Hematopoietic multipotent progenitor cell treated with erythropoietin and hydrocortisone succinate and interleukin-3 and kit ligand, for 8 days (in vitro differentiated cells): ENCODE results near the gene KCNMA1.
"Not testable (repeated sequence)": the region's sequence is repeated elsewhere in the genome, so short reads cannot be mapped to it uniquely, and the experiment has no call there.

Experiments used
- DNase-seq: peaks from one replicate; pipeline ENCODE4 v3.0.0-alpha.2; 2015

KCNMA1 gene

DNA sequence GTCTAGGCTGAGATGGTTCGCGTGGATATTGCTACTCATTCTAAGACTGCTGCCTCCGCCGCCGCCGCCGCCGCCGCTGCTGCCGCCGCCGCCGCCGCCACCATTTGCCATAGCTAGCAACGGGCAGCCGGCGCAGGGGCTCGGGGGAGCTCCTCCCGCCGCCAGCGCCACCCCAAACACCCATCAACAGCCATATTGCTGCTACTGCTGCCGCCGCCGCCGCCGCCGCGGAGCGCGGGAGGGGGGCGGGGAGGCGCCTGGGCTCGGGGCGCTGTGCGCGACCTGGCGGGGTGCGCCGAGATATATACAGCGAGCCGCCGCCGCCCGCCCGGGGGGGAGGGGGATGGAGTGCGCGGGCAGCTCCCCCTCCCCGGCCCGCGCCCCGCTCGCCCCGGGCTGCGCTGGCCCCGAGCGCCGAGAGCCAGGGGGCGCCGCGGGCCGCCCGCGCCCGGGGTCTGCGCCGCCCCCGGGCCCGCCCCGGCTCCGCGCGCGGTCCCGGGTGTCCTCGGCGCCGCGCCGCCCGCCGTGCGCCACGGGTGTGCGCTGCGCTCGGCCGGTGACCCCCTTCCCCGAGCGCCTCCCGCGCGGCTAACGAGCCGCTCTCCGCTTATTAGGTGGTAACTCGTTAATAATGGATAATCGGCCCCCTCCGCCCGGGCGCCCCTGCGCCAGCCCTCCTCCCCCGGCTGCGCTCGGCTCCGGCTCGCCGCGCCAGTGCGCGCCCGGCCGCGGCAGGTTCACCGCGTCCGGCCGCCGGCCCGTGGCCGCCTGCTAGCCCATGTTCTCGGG is at the start of gene KCNMA1:
Gene KCNMA1 (minus strand): TSS at position 277 of the 789 bp plus-strand sequence.
- no peak for DNase-seq

DNA sequence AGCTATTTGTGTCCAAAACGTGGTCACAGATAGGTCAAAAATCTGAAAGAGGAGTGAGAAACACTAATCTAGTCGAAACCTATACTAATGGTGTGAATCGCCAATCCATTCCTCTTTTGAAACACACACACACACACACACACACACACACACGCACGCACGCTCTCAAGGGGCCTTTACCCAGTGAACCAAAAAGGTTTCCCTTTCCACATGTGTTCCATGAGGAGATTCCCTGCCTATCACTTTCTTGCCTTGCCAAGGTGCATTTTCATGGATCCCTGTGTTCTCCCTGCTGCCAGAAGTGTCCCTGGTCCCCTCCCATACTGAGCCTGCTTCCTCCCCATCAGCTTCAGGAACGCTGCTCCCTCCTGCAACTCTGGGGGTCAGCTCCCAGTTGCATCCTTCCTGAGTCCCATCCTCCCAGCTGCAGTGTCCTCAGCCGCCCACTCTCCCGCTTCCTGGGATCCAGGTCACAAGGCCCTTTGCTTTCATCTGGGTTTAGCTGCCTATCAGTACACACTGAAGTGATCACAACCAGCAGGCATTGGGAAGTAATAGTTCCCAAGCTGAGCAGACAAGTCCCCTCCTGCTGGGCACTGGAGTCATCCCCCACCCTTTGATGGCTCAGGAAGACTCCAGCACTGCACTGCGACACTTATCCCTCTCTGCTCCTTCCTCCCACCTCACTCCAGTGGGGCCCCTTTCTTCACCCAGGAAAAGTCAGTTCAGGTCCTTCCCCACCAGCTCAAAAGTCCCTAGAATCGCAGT is 49.2 kb upstream of the KCNMA1 start:
- no peak for DNase-seq

GRCh38 chr10:77686096-77686495 is 48.5 kb upstream of the KCNMA1 start:
- DNase-seq = no peak

DNA sequence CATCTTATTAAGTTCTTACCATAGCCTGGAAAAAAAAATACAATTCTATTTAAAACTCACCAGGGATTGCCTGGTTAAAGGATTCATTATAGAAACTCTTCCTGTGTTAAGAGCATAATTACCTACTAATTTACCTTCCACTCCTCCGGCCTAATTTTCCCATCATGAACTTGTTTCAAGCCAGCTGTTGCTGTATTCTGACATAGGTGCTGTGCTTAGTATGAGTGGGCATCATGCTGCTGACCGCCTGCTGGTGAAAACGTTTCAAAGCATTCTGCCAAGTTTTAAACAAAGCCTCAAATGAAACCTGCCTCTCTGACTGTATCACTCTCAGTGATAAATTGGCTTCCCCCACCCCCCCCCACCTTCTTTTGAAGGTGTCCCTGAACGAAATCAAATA is 47.8 kb upstream of the KCNMA1 start:
- DNase-seq = no peak

- DNase-seq = not testable (repeated sequence)
These were observed 45.5 kb upstream of the KCNMA1 start for GRCh38 chr10:77683088-77683432.

GRCh38 chr10:77682393-77683087 is 44.9 kb upstream of the KCNMA1 start:
- DNase-seq = no peak

DNA sequence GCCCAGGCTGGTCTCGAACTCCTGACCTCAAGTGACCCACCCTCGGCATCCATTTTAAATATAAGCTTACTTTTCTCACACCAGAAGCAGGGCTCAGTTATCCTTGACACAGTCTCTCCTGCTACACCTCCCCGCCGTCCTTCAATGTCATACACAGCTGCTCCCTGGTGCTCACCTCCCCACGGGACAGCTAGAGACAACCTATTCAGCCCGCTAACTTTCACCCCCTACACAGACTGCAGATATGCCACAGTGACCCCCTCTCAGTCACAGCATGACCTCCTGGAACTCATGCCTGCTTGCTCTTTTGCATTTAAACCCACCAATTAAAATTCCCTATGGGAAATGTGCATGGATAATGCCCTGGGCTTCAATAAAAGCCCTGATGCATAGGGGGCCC is 44.2 kb upstream of the KCNMA1 start:
- DNase-seq = no peak

GRCh38 chr10:77680811-77681210 is 43.2 kb upstream of the KCNMA1 start:
- DNase-seq = no peak

DNA sequence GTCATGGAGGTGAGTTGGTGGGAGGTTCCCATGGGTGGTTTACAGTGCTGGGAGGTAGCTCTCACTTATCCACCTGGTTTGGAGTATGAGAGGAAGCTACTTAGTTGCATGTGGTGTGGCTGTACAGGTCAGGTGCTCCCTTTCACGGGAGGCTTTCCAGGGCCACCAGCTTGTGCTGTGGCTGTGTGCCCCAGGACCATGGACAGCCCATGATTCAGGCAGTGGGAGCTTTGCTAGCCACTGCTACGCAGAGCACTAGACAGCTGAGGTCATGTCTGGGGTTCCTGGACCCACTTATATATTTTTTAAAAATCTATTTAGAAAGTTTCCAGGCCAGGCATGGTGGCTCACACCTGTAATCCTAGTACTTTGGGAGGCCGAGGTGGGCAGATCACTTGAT is 42.5 kb upstream of the KCNMA1 start:
- no peak for DNase-seq

- DNase-seq = no peak
These were observed 41.6 kb upstream of the KCNMA1 start for GRCh38 chr10:77679217-77679616.

- DNase-seq = no peak
These were observed 40.5 kb upstream of the KCNMA1 start for GRCh38 chr10:77678146-77678545.

DNA sequence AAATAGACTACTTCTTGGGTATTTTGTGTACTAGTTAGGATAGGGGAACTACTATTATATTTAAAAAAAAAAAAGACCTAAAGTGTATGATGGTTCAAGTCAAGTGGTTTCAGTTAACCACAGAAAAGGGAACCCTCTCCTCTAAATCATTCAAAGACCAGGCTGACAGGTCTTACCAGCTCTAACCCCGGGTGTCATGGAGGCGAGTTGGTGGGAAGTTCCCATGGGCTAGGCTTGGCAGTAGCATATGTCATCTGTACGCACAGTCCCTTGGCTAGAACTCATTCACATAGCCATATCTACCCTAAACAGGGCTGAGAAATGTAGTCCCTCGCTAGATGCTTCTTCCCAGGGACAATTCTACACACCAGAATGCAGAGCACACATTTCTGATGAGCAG is 37.7 kb upstream of the KCNMA1 start:
- no peak for DNase-seq

DNA sequence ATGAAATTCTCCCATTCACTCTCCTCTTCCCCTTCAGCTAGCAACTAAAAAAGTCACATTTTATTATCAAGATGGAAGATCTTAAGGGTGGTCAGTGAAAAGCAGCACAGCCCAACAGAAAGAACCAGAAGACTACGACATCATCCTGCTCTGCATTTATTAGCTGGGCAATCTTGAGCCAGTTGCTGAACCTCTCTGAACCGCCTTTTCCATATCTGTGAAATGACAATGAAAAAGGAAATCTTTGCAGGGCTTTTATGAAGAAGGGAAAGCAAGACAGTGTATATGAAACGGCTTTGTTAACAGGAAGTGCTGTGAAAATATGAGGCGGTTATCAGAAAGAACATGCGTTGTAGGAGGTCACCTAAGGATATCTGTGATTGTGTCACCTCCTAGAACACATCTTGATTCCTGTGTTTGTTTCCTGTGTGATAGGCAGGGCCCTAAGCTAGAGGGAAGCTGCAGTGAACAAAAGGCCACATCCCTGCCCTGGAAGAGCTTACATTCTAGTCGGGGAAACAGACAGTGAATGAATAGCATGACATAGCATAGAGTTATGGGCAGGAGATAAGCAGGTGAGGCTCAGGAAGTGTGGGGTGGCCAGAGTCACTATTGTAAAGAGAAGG is 36.0 kb upstream of the KCNMA1 start:
- peak; percentile 52 for DNase-seq

DNA sequence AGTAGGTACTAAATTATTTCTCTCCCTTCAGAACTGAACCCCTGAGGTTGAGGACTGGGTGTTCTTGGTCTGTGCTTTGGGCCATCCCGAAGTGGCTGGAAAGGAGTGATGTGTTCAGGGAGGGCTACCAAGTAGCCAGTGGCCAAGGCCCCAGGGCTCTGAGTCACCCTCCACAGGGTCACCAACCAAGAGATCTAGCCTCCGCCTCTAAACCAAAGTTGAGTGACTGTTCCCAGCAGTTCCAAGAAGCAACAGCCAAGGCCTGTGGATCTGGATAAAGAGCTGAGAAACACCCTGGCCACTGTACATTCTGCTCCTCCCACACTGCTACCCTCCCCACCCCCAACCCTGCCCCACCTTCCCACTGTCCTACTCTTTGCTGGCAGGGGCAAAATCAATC is 35.5 kb upstream of the KCNMA1 start:
- DNase-seq = peak; percentile 63

- no peak for DNase-seq
These were observed 34.1 kb upstream of the KCNMA1 start for GRCh38 chr10:77671594-77672252.

DNA sequence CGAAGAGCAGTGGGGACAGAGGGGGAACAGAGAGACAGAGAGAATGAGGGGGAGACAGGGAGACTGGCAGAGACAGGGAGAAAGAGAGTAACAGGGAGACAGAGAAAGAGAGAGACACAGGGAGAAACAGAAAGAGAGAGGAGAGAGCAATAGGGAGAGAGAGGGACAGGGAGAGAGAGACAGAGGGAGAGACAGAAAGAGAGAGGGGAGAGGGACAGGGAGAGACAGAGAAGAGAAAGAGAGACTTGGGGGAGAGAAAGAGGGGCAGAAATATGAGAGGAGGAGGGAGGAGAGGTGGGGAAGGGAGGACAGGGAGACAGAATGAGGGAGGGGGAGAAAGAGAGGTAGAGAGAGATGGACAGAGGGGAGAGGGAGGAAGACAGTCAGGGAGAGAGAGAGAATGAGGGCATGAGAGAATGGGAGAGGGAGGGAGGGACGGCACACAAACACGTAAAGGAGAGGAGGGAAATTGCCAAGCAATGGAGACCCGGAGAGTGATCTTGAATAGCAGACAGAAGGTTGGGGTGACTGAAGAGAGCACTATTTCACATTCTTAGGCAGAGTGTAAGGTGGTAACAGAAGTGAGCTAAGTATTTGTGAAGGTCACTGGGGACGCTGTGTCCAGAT is 33.3 kb upstream of the KCNMA1 start:
- DNase-seq = no peak

DNA sequence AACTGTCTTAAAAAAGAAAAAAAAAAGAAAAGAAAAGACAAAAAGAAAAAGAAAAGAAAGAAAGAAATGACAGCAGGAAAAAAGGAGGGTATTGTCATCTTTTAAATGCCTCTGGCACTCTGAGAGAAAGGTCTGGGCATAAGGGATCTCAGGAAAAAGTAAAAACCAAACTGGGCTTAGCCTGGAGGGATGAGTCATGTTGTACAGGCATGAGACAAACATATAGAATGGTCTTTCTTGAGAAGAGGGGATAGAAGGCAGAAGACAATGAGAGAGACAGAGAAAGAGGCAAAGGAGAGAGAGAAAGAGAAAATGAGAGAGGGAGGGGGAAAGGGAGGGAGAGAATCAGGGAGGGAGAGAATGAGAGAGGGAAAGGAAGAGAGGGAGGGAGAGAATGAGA is 32.3 kb upstream of the KCNMA1 start:
- no peak for DNase-seq

DNA sequence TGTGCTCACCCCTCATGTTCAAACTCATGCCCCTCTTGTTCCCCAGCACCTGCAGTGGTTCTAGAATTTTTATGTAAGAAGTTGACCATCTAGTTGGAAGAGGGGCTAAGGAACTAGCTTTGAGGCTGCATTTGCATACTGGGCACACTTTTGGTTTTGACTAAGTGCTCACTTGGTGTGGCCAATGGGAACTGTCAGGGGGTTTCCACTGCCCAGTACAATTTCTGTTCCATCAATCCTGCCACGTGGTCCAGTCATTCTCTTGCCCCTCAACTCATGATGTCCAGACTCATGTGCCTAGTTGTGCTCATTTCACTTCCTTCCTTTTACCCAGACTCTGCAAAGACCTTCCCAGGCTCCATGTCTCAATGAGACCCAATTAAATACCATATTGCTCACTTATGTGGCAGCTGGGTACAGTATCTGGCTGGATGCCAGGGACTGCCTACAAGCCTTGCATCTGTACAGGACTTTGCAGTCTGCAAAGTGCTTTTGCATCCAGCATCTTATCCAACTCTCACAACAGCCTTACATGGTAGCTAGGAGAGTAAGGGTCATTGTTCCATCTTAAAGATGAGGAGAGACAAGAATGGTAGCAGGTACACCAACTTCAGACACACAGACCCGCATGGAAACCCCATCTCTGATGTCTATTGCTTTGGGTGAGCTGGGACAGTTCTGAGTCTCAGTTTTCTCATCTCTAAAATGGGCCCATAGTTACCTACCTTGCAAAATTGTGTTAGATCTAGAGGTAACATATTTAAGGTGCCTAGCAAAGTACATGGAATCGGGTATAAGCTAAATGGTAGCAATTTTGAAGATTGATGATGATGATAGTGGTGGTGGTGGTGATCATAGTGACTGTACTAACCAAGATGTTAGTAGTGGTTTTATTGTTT is 30.1 kb upstream of the KCNMA1 start:
- DNase-seq = no peak

DNA sequence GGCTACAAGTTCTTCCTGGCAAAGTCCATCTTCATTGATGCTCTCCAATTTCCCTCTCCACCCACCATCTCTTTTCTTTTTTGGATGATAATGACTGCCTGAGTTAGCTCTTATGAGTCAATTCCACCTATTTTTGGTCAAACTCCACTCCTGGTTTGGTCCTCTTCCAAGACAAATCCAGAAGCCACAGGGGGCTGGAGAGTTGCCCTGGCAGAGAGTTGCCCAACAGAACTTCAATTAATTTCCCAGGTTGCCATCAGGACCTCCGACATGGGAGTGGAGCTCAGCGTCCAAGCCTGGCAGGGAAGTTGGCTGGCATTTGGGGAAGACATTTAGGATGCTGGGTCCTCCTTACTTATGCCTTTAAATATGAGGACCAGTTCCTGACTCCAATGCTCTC is 29.2 kb upstream of the KCNMA1 start:
- DNase-seq = no peak

- DNase-seq = no peak
These were observed 27.1 kb upstream of the KCNMA1 start for GRCh38 chr10:77664696-77665095.

- DNase-seq = no peak
These were observed 26.4 kb upstream of the KCNMA1 start for GRCh38 chr10:77664008-77664407.
